MCF 10A (cell line): ENCODE measurements around the gene LMNA. TPM values are rescaled to one million over a fixed set of nuclear protein-coding genes. Genes with fewer than 3 reads are reported as not detected.
"Not testable (repeated sequence)": the region's sequence is repeated elsewhere in the genome, so short reads cannot be mapped to it uniquely, and the experiment has no call there.

Source experiments
- BruUV-seq: library from RNA; stranded (reverse); fragments of 400-500 nt; replicated peaks from 2 replicates; lab custom pipeline; 2021; lab: Mats Ljungman, UMichigan
- CTCF ChIA-PET: fragments of 300-600 bp; sonication (Branson Sonifier 250); formaldehyde crosslinking; extraction: SDS; loops from one replicate; lab custom pipeline; 2021; ENCODE audit warnings: antibody characterized with exemption, inconsistent platforms; lab: Yijun Ruan, JAX
- POLR2A ChIA-PET: fragments of 300-600, 350-650 bp; sonication (Branson Sonifier 250); formaldehyde crosslinking; extraction: SDS; loops from one replicate; lab custom pipeline; 2020; ENCODE audit warnings: antibody characterized with exemption, inconsistent platforms; lab: Yijun Ruan, JAX
- DNase-seq: peaks from one replicate; pipeline ENCODE4 v3.0.0-alpha.2; 2018; ENCODE audit not compliant: unreplicated experiment
- H3K27ac Mint-ChIP-seq: one replicate; pipeline ENCODE4 v1.8.0; 2022; ENCODE audit warnings: mild to moderate bottlenecking, low read depth, mixed read lengths; ENCODE audit not compliant: unreplicated experiment
- H3K27me3 Mint-ChIP-seq: one replicate; pipeline ENCODE4 v1.8.0; 2022; ENCODE audit warnings: mixed read lengths; ENCODE audit not compliant: insufficient read depth, unreplicated experiment
- H3K36me3 Mint-ChIP-seq: one replicate; pipeline ENCODE4 v1.8.0; 2022; ENCODE audit warnings: mild to moderate bottlenecking, moderate library complexity, mixed read lengths; ENCODE audit not compliant: insufficient read depth, unreplicated experiment
- H3K4me1 Mint-ChIP-seq: one replicate; pipeline ENCODE4 v1.8.0; 2022; ENCODE audit warnings: mixed read lengths; ENCODE audit not compliant: insufficient read depth, unreplicated experiment
- H3K4me3 Mint-ChIP-seq: one replicate; pipeline ENCODE4 v1.8.0; 2022; ENCODE audit warnings: mild to moderate bottlenecking, moderate library complexity, mixed read lengths; ENCODE audit not compliant: unreplicated experiment
- H3K9me3 Mint-ChIP-seq: one replicate; pipeline ENCODE4 v1.8.0; 2022; ENCODE audit warnings: mixed read lengths; ENCODE audit not compliant: unreplicated experiment
- intact Hi-C: fragments of 100-400 bp; cut with micrococcal nuclease; formaldehyde crosslinking; loops from 2 replicates; pipeline ENCODE4 v1.14.1; 2022
- total RNA-seq: library from RNA; stranded (reverse); gene quantifications from 2 replicates; pipeline ENCODE4 v1.2.3, GENCODE V29; 2022

Gene LMNA
- total RNA-seq, 1 experiment from 2014 or later, result 716 TPM

DNA sequence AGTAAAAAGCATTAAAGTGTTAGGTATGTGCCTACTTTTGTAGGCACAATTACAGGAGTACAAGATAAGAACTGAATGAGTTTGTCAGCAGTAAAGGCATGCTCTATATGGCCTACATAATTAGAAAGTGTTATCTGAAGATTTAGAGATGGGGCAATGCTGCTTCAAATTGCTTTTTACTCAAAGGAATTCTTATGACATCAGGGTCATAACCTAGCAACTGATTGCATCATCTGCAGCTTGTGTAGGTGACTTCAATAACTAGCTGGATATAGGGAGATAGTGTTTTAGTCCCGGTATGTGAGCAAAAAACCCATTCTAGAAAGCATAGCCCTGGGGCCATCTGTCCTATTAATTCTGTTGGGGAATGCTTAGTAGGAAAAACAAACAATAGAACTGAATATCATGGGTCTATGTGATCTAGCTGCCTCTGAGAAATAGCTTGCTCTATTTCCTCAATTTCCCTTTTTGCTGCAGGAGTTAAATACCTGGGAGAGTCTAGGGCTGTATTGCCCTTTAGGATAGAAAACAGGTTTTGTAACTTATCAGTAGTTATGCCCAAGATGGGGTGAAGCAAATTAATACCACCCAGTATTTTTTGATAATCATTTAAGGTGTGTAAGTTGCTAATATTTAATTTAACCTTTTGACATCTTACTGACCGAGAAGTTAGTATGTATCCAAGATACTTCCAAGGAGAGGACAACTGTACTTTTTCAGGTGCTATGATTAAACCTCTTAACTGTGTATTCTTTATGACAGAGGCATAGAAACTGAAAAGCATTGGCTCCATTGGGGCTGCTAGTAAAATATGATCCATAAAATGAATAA is 72.1 kb downstream of the LMNA start:
- H3K4me1 Mint-ChIP-seq, DNase-seq, H3K36me3 Mint-ChIP-seq, H3K9me3 Mint-ChIP-seq, intact Hi-C loops, BruUV-seq, H3K27ac Mint-ChIP-seq, H3K4me3 Mint-ChIP-seq, H3K27me3 Mint-ChIP-seq: not testable (repeated sequence)
- ChIA-PET POLR2A (interaction anchor here (0.6 kb wide), 1 partner anchor 53 kb away, joined by 3 read pairs; no protein-coding TSS in a partner anchor), CTCF (interaction anchor here (1.3 to 1.4 kb wide), 2 partner anchors 90 to 95 kb away, joined by 5 to 8 read pairs; no protein-coding TSS in a partner anchor)

Other genes starting within 250 kb of the LMNA start
- 36.2 and 43.1 TPM in 2 replicates for gene RIT1, start 203.4 kb upstream of the LMNA start, total RNA-seq
- 90.9 and 104 TPM in 2 replicates for gene KHDC4, start 180.3 kb upstream of the LMNA start, total RNA-seq
- not detected in 2 replicates for gene RXFP4, start 173.1 kb upstream of the LMNA start, total RNA-seq
- 498 and 555 TPM in 2 replicates for gene ARHGEF2, start 136.2 kb upstream of the LMNA start, total RNA-seq
- 477 and 589 TPM in 2 replicates for gene SSR2, start 93.8 kb upstream of the LMNA start, total RNA-seq
- 49.0 and 51.4 TPM in 2 replicates for gene UBQLN4, start 60.9 kb upstream of the LMNA start, total RNA-seq
- gene LAMTOR2, start 59.9 kb upstream of the LMNA start, total RNA-seq, result 88.1 and 104 TPM in 2 replicates
- 1.6 and 5.5 TPM in 2 replicates for gene RAB25, start 53.6 kb upstream of the LMNA start, total RNA-seq
- 0.88 and 0.91 TPM in 2 replicates for gene MEX3A, start 32.2 kb upstream of the LMNA start, total RNA-seq
- 1.5 and 4.7 TPM in 2 replicates for gene SEMA4A, start 38.9 kb downstream of the LMNA start, total RNA-seq
- 28.7 and 32.3 TPM in 2 replicates for gene SLC25A44, start 79.4 kb downstream of the LMNA start, total RNA-seq
- 51.0 and 77.7 TPM in 2 replicates for gene PMF1, start 98.3 kb downstream of the LMNA start, total RNA-seq
- 1.9 and 2.6 TPM in 2 replicates for gene BGLAP, start 127.5 kb downstream of the LMNA start, total RNA-seq
- 21.5 and 29.2 TPM in 2 replicates for gene PAQR6, start 133.3 kb downstream of the LMNA start, total RNA-seq
- 118 and 140 TPM in 2 replicates for gene SMG5, start 168.1 kb downstream of the LMNA start, total RNA-seq
- 8.1 and 12.5 TPM in 2 replicates for gene TMEM79, start 169.6 kb downstream of the LMNA start, total RNA-seq
- 12.9 and 17.5 TPM in 2 replicates for gene GLMP, start 181.0 kb downstream of the LMNA start, total RNA-seq
- 0.49 TPM in 1 of 2 replicates, not detected in the other for gene VHLL, start 184.6 kb downstream of the LMNA start, total RNA-seq
- gene CCT3, start 223.6 kb downstream of the LMNA start, total RNA-seq, result 495 and 574 TPM in 2 replicates
- gene TSACC, start 223.8 kb downstream of the LMNA start, total RNA-seq, result 1.8 and 3.6 TPM in 2 replicates